NCI-H526 treated with DMSO at 0.1 percent for 48 hours (cell line): ENCODE measurements around the gene NOP58.
"Not testable (repeated sequence)": the region's sequence is repeated elsewhere in the genome, so short reads cannot be mapped to it uniquely, and the experiment has no call there.

Experiments used
- DNase-seq: peaks from one replicate; lab custom pipeline; 2025; lab: John Stamatoyannopoulos, UW

NOP58 gene, protein sequence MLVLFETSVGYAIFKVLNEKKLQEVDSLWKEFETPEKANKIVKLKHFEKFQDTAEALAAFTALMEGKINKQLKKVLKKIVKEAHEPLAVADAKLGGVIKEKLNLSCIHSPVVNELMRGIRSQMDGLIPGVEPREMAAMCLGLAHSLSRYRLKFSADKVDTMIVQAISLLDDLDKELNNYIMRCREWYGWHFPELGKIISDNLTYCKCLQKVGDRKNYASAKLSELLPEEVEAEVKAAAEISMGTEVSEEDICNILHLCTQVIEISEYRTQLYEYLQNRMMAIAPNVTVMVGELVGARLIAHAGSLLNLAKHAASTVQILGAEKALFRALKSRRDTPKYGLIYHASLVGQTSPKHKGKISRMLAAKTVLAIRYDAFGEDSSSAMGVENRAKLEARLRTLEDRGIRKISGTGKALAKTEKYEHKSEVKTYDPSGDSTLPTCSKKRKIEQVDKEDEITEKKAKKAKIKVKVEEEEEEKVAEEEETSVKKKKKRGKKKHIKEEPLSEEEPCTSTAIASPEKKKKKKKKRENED

DNA sequence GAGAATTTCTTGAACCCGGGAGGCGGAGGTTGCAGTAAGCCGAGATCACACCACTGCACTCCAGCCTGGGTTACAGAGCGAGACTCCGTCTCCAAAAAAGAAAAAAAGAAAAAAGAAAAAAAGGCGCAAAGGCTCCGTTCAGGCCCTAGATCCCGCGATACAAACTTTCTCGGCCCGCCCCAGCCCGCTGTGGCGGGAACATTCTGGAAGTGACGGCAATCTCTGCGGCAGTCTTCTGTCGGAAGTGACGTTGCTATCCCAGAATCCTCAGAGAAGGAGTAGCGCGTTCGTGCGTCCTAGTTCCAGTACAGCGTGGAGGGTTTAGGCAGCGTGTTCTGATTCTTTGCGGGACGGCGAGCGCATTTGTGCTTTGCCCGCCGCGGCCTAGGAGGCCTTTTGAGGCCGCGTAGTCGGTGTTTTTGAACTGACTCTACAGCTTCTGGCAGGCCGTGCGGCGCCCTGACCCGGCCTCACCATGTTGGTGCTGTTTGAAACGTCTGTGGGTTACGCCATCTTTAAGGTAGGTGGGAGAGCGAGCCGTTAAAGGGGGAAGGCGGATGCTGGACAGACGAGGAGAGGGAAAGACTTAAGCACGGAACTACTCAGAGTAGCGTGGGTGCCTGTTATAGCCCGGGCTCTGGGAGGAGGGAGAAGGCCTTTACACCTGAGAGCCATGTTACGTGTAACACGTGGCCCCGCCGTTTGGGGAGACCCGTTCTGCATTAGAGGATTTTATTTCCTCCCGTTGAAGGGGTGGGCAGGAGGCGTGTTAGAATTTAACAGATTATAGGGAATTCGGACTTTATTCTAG lies at the start of gene NOP58:
Gene NOP58, plus strand, starts transcription at position 297 of the 811 bp plus-strand sequence. Its CDS starts 179 bp downstream, at position 476.
- peak; percentile 93 for DNase-seq

DNA sequence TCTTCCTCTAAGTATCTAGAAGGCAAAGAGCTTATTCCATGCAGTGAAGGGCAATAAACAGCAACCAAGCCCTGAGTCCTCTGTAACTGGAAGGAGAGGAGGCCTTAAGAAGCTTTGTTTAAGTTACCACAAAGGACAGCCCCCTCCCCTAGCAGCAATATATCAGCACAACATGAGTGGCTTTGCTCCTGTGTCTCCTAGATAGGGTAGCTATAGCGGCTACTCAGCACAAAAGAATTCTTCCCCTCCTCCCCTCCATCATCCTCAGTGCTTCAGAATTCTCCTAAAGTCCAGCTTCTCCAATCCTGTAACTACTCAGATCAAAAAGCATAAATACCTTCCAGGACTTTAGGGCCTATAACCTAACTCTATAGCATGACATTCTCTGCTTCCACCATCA lies 43.7 kb upstream of the NOP58 start:
- DNase-seq, result no peak

DNA sequence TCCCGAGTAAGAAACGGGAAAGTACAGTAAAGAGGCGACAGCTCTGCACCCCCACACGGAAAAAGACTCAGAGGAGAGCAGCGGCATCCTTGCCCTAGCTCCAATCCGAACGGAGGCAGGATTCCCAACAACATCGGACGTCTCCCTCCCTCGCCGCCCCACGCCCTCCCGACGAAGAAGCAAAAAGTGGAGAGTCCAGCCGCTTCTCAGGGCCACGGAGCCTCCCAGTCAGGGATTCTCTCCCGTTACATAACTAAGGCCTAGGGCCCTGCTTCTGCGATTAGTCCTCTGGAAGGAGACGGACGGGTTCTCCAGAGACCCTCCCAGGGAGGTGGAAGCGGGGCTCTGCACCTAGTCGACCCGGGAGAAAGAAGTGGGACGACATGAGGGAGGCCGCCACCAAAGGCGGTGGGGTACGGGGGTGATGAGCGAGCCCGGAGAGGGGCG lies 27.8 kb upstream of the NOP58 start:
- no peak for DNase-seq

DNA sequence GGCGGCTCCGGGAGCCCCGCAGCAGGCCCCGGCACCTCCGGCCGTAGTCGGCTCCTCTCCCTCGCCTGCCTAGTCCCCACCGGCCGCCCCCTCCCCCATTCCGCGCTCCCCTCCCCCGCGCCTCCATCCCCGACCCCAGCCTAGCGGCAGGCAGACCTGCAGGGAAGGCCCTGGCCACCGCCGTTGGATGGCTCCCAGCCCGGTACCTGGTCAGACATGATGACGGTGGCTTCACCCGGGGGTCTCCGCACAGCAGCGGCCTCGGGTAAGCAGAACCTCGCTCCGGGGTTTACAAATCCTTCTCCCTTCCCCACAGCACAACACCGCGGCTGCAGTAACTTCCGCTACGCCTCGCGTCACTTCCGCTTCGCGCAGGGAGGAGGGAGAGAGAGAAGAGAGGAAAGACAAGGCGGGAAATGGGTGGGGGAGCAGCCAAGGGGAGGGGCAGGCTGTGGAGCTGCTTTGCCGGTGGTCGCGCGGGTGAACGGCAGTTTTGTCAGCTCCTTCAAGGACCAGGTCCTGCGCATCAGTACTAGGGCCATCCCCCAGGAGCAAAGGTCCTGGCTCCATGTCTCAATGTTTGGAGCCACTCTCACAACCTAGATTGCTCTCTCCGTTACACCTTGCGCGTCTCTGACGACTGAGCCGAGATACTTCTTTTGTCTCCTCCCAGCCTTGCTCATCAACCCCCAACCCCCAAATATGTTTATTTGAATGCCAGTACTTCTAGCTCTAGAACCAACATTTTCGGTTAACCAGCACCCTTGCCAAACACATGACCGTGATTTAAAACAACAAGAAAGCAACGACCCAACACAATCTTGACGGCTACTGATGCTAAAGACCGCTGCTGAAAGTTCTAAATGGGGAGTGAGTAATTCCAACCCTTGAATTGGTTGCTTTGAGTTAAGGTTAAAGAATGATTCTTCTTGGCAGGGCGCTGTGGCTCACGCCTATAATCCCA lies 27.0 kb upstream of the NOP58 start, which contains the start of gene SUMO1:
Gene SUMO1, minus strand, starts transcription at position 364 of the 964 bp plus-strand sequence. Its CDS starts 146 bp downstream, at position 218.
- peak; percentile 85 for DNase-seq

DNA sequence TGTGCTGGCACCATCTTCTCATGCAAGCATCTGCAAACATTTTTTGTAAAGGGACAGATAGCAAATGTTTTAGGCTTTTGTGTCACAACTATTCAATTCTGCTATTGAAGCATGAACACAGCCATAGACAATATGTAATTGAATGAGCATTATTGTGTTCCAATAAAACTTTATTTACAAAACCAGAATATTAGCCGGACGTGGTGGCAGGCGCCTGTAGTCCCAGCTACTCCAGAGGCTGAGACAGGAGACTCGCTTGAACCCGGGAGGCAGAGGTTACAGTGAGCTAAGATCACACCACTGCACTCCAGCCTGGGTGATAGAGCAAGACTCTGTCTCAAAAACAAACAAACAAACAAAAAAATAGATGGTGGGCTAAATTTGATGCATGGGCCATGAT lies 17.9 kb upstream of the NOP58 start:
- not testable (repeated sequence) for DNase-seq

DNA sequence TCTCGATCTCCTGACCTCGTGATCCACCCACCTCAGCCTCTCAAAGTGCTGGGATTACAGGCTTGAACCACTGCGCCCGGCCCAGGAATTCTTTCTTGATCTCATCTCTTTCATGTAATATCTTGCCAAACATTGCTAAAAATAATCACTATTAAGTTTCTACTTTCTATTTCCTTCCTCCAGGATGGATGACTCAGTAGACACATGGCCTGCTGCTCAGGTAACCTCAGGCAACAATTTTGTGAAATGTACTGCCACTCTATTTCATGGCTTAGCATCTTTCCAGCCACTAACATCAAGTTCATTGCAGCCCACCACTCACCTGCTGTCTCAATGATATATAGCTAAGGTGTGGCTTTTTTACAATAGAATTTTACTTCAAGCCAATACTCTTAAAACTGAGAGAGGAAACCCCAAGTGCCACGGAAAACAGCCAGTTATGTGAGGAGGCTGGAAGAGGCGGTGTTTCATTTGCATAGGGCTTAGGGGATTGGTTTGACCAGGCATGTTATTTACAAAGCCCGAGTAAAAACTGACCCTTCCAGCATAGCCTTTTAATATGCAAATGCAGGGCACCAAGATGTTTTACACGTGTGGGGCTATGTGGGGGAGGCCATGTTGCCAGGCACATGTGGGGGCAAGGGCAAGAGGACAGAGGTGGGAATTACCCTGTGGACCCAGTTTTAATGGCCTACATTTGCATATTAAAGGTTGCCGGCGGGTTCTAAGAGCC lies 15.9 kb upstream of the NOP58 start:
- DNase-seq, result no peak

DNA sequence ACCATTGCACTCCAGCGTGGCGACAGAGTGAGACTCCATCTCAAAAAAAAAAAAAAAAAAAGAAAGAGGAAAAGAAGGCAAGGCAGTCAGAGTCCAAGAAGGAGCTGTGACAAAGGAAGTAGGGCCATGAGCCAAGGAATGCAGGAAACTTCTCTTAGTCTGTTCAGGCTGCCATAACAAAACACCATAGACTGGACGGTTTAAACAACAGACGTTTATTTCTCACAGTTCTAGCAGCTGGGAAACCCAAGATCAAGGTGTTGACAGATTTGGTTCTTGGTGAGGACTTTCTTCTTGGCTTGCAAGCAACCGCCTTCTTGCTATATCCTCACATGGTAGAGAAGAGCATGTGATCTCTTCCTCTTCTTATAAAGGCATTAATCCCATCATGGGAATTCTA lies 14.1 kb upstream of the NOP58 start:
- DNase-seq, result no peak

DNA sequence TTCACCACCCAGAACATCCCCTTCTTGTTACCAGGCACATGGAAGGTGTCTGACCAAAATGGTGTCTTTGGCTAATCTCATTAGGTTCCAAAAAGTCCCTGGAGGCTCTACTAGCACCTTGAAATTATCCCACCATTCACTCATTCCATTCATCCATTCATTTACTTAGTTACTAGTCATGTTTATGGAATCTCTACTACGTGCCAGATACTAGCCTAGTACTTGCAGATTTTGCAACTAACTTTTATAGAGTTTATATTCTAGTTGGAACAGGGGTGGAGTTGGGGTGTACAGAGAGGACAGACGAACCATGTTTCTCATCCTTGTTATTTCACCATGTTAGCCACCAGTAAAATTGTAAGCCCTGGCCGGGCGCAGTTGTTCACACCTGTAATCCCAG lies 4.0 kb upstream of the NOP58 start:
- no peak for DNase-seq

DNA sequence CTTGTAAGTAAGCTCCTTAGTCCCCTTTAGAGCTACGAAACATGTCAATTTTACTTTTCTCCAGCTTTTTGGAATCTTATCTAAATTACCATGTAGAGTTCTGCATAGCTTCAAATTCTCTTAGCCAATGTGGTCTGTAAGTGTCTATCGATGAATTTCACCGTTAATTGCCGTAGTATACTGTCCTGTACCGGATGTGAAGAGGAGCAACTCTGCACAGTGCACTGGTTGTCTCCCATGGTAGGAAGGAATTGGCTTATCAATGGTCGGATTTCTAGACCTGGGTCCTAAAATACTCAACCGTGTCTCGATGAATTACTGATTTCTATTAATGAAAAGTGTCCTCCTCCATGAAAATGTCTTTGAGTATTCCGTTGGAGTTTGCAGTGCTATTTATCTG lies 1.9 kb downstream of the NOP58 start:
- no peak for DNase-seq

DNA sequence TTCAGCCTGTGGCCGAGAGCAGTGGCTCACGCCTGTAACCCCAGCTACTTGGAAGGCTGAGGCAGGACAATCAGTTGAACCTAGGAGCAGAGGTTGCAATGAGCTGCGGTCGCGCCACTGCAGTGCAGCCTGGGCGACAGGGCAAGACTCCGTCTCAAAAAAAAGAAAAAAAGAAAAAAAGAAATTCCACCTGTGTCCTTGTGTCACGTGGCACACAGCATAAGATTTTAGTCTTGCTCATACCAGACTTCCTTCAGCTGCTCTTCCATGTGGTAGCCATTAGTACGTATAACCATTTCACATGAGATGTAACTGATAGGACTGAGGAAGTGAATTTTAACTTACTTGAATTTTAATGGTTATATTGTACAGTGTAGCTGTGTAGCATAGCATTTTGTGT lies 4.0 kb downstream of the NOP58 start:
- DNase-seq, result no peak

DNA sequence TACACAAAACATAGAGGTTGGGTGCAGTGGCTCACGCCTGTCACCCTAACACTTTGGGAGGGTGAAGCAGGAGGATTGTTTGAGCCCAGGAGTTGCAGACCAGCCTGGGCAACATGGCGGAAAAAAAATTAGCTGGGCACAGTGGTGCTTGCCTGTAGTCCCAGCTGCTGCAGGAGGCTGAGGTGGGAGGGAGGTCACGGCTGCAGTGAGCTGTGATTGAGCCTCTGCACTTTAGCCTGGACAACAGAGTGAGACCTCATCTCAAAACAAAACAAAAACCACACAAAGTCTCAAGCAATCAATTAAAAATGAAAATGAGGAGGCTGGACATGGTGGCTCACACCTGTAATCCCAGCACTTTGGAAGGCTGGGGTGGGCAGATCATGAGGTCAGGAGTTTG lies 4.9 kb downstream of the NOP58 start:
- no peak for DNase-seq

DNA sequence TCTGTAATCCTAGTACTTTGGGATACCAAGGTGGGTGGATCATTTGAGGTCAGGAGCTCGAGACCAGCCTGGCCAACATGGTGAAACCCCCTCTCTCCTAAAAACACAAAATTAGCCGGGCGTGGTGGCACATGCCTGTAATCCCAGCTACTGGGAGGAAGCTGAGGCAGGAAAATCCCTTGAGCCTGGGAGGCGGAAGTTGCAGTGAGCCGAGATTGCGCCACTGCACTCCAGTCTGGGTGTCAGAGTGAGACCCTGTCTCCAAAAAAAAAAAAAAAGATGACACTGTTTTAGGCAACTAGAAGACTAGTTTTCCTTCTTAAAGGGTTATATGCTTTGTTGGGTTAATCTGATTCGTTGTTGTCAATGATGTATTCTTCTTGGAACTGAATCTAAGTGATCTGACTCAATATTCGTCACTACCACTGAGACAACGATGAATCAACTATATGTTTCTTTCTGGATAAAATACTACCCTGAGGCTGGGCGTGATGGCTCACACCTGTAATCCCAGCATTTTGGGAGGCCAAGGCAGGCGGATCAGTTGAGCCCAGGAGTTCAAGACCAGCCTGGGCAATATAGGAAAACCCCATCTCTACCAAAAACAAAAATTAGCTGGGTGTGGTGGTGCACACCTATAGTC lies 10.6 kb downstream of the NOP58 start:
- not testable (repeated sequence) for DNase-seq

DNA sequence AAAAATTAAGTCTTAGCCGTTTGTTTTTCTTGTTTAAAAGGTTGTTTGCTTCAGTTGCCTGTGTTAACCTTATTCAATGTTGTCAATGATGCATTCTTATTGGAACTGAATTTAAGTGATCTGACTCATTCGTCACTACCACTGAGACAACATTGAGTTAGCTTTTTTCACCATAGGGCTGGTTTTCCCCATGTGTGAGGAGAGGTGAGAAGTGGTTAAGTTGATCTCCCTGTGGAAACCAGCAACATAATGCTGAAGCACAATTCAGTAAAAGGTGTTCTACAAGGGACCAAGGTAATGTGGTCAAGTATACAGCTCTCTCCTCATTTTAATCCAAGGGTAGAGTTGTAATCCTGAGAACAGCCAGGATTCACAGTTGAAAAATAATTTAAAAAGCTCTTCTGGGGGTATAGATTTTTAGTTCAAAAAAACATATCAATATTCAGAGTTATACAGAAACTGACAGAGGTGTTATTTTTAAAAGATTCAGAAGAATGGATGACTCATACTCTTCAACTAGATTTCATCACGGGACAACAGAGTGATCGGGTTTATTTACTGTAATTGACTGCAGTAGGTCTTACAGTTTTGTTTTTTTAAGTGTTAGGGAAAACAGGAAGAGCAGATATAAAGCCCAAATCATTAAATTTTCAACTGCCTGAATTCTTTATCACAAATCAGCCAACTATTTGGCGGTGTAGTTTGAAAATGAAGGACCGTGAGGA lies 12.6 kb downstream of the NOP58 start:
- DNase-seq, result no peak

DNA sequence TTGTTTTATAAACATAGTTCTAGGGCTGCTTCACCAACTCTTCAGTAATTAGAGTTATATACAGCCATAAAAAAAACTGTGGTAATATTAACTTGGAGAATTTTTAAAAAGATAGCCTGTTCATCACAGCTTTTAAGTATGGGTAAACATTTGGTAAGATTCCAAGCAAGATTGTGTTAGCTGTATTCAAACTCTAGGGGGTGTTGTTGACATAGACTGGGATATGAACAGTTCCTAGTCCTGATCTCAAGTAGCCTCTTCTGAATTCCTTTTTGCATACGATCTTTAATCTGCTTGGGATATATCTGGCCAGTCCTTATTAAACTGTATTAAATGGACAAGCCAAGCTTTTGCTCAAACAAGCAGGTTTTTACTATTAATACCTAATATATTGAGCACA lies 13.4 kb downstream of the NOP58 start:
- DNase-seq, result no peak

DNA sequence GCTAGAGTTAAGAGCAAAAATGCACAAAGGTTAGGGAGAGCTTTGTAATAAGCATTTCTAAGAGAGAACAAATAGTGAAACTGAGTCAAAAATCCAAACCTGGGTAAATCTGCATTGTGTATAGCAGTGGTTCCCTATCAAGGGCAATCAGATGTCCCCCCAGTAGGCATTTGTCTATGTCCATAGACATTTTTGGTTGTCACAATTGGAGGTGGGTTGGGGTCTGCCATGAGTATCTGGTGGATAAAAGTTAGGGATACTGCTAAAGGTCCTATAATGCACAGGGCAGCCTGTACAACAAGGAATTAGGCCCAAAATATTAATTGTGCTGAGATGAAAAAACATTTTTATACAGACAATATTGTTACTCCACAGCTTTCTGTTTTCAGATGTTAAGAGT lies 21.0 kb downstream of the NOP58 start:
- DNase-seq, result no peak

DNA sequence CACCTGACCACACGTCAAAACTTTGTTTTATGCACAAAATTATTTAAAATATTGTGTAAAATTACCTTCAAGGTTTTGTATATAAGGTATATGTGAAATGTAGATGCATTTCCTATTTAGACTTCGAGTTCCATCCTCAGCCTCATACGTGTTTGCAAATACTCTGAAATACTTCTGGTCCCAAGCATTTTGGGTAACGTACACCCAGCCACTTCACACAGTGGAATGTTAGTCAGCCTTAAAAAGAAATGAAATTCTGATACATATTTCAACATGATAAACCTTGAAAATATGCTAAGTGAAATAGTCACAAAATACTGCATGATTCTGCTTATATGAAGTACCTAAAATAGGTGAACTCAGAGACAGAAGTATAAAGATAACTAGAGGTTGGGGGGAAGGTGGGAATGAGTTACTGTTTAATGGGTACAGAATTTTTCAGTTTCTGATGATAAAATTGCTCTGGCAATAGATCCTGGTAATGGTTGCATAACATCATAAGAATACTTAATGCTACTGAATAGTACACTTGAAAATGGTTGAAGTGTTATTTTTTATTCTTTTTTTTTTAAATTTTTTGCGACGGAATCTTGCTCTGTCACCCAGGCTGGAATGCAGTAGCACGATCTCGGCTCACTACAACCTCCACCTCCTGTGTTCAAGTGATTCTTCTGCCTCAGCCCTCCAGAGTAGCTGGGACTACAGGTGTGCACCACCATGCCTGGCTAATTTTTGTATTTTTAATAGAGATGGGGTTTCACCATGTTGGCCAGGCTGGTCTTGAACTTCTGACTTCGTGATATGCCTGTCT lies 24.0 kb downstream of the NOP58 start:
- DNase-seq, result no peak

DNA sequence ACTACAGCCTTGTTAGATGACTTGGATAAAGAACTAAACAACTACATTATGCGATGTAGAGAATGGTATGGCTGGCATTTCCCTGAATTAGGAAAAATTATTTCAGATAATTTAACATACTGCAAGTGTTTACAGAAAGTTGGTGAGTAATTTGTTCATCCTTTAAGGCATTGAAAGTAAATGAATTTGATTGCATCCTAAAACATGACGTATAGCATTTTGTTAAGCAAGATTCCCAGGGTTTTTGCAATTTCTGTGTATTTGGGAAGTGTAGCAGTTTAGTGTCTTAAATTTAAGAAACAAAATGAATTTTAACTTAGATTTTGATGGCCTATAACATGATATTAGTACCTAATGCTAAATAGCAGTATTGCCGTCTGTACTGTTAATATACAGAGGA lies 24.8 kb downstream of the NOP58 start:
- no peak for DNase-seq

DNA sequence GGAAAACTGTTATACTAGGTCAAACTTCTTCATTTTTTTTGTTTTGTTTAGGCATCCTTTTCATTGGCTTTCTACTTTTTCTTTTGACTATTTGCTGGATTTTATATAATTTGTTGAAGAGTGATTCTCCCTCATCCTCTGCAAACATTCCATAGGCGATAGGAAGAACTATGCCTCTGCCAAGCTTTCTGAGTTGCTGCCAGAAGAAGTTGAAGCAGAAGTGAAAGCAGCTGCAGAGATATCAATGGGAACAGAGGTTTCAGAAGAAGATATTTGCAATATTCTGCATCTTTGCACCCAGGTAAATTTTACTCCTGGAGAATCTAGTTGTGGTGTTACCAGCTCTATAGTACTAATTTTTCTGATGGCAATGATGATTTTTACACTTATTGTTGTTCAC lies 25.4 kb downstream of the NOP58 start:
- DNase-seq, result no peak

DNA sequence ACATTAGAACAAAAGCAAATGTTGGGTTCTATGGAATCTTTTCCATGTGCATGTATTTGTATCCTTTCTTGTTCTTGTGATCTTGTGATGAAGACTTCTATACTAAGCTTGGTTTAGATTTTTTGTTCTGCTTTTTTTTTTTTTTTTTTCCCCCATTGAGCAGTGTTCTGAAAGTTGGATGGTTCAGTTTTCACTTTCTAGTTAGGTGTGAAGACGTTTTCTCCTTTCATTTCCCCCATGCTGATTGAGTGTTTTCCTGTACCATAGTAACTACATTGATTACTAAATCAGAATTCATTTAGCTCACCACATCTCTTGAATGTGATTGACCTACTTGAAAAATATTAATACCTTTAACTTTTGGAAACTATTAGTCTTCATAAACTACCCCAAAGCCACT lies 34.1 kb downstream of the NOP58 start:
- DNase-seq, result no peak
